Mononuclear cell (primary cell): ENCODE measurements around the gene CDH23. TPM values are rescaled to one million over a fixed set of nuclear protein-coding genes. Genes with fewer than 3 reads are reported as not detected.

Experiments
- H3K27me3 ChIP-seq: 2 replicates; pipeline ENCODE4 v1.6.0; 2011; ENCODE audit warnings: low read length, control low read depth; ENCODE audit not compliant: insufficient read depth
- H3K4me1 ChIP-seq: 2 replicates; pipeline ENCODE4 v1.5.1; 2011; ENCODE audit warnings: mild to moderate bottlenecking, low read length, control low read depth; ENCODE audit not compliant: insufficient read depth
- H3K4me3 ChIP-seq: 2 replicates; pipeline ENCODE4 v1.5.1; 2011; ENCODE audit warnings: mild to moderate bottlenecking, low read length, moderate library complexity
- H3K9me3 ChIP-seq: 2 replicates; pipeline ENCODE4 v1.5.1; 2011; ENCODE audit warnings: low read depth, mild to moderate bottlenecking, control low read depth, low read length
- total RNA-seq: library from RNA; depleted of rRNA; stranded (reverse); fragments of >200 nt; gene quantifications from one replicate; pipeline ENCODE4 v1.2.3, GENCODE V29; 2012

The CDH23 gene
- total RNA-seq, 1 donor, result 5.0 TPM

- no peaks in the 10 kb centered on the region for H3K27me3 ChIP-seq
- no peak overlapping the region for H3K4me3 ChIP-seq
- H3K4me1 ChIP-seq, result peaks cover 60% of the 10 kb centered on the region
- H3K9me3 ChIP-seq, result no peaks in the 10 kb centered on the region
These were observed 239.1 kb downstream of the CDH23 start for GRCh38 chr10:71635867-71636266.

- Histone ChIP-seq H3K4me1 (peaks cover 60% of the 10 kb centered on the region), H3K27me3 (no peaks in the 10 kb centered on the region), H3K9me3 (no peaks in the 10 kb centered on the region), H3K4me3 (no peak overlapping the region)
These were observed 239.9 kb downstream of the CDH23 start for GRCh38 chr10:71636588-71636987.

- H3K27me3 ChIP-seq, result no peaks in the 10 kb centered on the region
- H3K4me1 ChIP-seq, result peaks cover 60% of the 10 kb centered on the region
- no peaks in the 10 kb centered on the region for H3K9me3 ChIP-seq
- H3K4me3 ChIP-seq, result no peak overlapping the region
These were observed 240.6 kb downstream of the CDH23 start for GRCh38 chr10:71637305-71637704.

GRCh38 chr10:71638064-71638821, 241.5 kb downstream of the CDH23 start:
- Histone ChIP-seq H3K4me3 (no peak overlapping the region), H3K4me1 (peaks cover 60% of the 10 kb centered on the region)

GRCh38 chr10:71638822-71639719, 242.4 kb downstream of the CDH23 start:
- Histone ChIP-seq H3K9me3 (no peaks in the 10 kb centered on the region), H3K4me1 (peaks cover 60% of the 10 kb centered on the region), H3K4me3 (no peak overlapping the region)

More at GRCh38 chr10:71638064-71638821, 241.5 kb downstream of the CDH23 start:
- Histone ChIP-seq H3K9me3 (no peaks in the 10 kb centered on the region), H3K27me3 (no peaks in the 10 kb centered on the region)

GRCh38 chr10:71640607-71641006, 243.9 kb downstream of the CDH23 start:
- no peaks in the 10 kb centered on the region for H3K27me3 ChIP-seq
- no peak overlapping the region for H3K4me3 ChIP-seq
- no peaks in the 10 kb centered on the region for H3K9me3 ChIP-seq
- peaks cover 47% of the 10 kb centered on the region for H3K4me1 ChIP-seq

More at GRCh38 chr10:71638822-71639719, 242.4 kb downstream of the CDH23 start:
- H3K27me3 ChIP-seq, result no peaks in the 10 kb centered on the region

- Histone ChIP-seq H3K4me1 (peaks cover 39% of the 10 kb centered on the region), H3K27me3 (no peaks in the 10 kb centered on the region), H3K9me3 (no peaks in the 10 kb centered on the region), H3K4me3 (no peak overlapping the region)
These were observed 244.7 kb downstream of the CDH23 start for GRCh38 chr10:71641449-71641848.

GRCh38 chr10:71641986-71642385, 245.3 kb downstream of the CDH23 start:
- H3K4me1 ChIP-seq, result peaks cover 33% of the 10 kb centered on the region
- H3K4me3 ChIP-seq, result no peak overlapping the region
- no peaks in the 10 kb centered on the region for H3K27me3 ChIP-seq
- H3K9me3 ChIP-seq, result no peaks in the 10 kb centered on the region

- H3K4me3 ChIP-seq, result no peak overlapping the region
- H3K9me3 ChIP-seq, result no peaks in the 10 kb centered on the region
- H3K27me3 ChIP-seq, result no peaks in the 10 kb centered on the region
- peaks cover 22% of the 10 kb centered on the region for H3K4me1 ChIP-seq
These were observed 247.2 kb downstream of the CDH23 start for GRCh38 chr10:71643904-71644303.

GRCh38 chr10:71644307-71645180, 247.8 kb downstream of the CDH23 start:
- H3K4me1 ChIP-seq, result peaks cover 22% of the 10 kb centered on the region
- H3K27me3 ChIP-seq, result no peaks in the 10 kb centered on the region
- H3K4me3 ChIP-seq, result no peak overlapping the region
- no peaks in the 10 kb centered on the region for H3K9me3 ChIP-seq

GRCh38 chr10:71645185-71645584, 248.5 kb downstream of the CDH23 start:
- Histone ChIP-seq H3K4me3 (no peak overlapping the region), H3K27me3 (no peaks in the 10 kb centered on the region), H3K4me1 (peaks cover 17% of the 10 kb centered on the region), H3K9me3 (no peaks in the 10 kb centered on the region)

GRCh38 chr10:71646037-71646436, 249.3 kb downstream of the CDH23 start:
- peaks cover 16% of the 10 kb centered on the region for H3K4me1 ChIP-seq
- H3K4me3 ChIP-seq, result no peak overlapping the region
- H3K9me3 ChIP-seq, result no peaks in the 10 kb centered on the region
- H3K27me3 ChIP-seq, result no peaks in the 10 kb centered on the region

- Histone ChIP-seq H3K4me1 (peaks cover 16% of the 10 kb centered on the region), H3K27me3 (no peaks in the 10 kb centered on the region), H3K9me3 (no peaks in the 10 kb centered on the region), H3K4me3 (no peak overlapping the region)
These were observed 250.0 kb downstream of the CDH23 start for GRCh38 chr10:71646592-71647292.

- Histone ChIP-seq H3K9me3 (no peaks in the 10 kb centered on the region), H3K4me1 (peaks cover 16% of the 10 kb centered on the region), H3K4me3 (no peak overlapping the region), H3K27me3 (no peaks in the 10 kb centered on the region)
These were observed 251.0 kb downstream of the CDH23 start for GRCh38 chr10:71647526-71648253.
